ENCODE results near the gene UBQLNL. TPM values are rescaled to one million over a fixed set of nuclear protein-coding genes. Genes with fewer than 3 reads are reported as not detected.

Gene UBQLNL
- polyA plus RNA-seq, 10 donors: 0.05 to 0.53 (median 0.19) TPM

DNA sequence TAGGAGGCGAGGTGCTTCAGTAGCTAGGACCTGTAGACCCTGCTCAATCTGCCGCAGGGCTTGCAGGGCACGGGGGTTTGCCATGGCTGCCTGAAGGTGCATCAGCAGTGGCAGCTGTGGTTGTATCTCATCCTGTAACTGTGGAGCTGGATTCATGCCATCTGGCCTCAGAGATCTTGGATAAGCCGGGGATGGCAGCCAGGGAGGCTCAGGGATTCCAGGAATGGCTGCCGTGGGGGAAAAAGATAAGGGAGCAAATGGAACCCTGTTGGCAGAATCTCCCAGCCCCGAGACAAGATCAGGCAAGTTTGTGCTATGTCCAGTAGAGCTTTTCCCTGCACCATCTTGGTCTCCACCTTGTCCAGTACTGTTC, 8.6 kb downstream of the UBQLNL start:
- DNase-seq: peak in 2 of 3 donors; percentile 18 to 19

DNA sequence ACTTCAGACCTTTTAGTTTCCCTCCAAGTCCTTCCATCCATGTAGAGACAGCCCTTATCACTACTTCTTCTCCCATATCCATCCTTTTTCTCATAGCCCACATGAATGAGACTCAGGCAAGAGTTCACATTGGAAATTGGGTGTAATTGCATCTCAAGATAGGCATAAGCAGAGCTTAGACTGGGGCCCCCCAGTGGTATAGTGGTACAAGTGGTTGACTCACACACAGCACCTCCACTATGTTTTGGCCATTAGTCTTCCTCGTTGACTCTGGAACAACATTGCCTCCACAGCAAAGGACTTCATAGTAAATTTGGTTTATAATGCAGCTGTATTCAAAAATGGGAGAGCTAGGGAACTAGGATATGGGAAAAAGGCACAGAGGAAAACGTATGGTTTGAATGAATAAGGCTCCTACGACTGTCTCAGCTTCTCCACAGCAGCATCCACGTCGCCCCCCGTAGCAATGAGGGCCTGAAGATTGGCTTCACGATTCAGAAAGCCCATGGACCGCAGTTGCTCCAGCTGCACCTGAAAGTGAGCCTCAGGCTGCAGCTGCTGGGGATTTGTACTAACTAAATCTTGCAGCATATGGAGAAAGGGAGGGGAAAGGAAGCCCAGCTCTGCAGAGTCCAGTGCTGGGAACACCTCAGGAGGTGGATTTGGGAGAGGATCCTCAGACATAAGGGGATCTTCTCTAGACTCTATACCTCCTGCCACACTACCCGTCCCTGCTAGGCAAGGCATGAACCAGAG, 9.1 kb downstream of the UBQLNL start:
- DNase-seq: no peak

DNA sequence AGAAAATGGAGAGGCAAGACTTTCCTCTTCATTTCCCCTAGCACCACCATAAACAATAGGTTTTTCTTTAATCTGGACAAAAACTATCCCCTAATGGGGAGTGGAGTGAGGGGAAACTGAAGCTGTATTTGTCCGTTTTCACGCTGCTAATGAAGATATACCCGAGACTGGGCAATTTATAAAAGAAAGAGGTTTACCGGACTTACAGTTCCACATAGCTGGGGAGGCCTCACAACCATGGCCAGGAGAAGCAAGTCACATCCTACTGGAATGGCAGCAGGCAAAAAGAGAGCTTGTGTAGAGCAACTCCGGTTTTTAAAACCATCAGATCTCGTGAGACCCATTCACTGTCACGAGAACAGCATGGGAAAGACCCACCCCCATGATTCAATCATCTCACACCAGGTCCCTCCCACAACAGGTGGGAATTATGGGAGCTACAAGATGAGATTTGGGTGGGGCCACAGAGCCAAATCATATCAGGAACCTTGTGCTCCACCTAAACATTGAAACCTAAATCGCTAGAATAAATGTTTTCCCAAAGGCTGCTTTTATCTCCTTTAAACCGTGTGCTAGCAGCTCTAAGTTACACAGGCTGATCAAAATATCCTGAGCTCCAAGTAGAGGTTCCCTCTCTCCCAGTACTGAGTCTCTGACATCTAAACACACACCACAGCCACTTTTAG, 11.0 kb downstream of the UBQLNL start:
- DNase-seq: no peak

DNA sequence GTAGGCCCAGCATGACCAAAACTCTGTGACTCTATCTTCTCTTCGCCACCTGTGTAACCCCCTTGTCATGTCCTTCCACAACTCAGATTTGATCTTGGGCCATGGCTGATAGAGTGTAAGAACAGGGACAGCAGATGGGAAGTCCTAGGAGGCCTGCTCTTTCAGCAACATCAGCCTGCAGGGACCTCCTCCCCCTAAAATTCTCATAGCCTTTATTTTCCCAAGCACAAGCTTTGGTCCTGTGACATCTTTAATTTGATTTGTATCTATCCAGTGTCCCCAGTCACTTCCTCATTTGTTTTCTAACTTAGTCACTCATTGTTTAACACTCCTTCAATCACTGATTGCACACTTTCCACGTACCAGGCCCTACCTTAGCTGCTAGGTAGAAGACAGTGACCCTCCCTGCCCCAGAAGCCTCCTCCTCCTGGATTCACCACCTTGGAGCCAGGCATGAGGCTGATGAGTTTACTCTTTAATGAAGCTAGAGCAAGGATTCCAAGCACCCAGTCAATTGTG, 12.0 kb downstream of the UBQLNL start:
- DNase-seq: no peak

DNA sequence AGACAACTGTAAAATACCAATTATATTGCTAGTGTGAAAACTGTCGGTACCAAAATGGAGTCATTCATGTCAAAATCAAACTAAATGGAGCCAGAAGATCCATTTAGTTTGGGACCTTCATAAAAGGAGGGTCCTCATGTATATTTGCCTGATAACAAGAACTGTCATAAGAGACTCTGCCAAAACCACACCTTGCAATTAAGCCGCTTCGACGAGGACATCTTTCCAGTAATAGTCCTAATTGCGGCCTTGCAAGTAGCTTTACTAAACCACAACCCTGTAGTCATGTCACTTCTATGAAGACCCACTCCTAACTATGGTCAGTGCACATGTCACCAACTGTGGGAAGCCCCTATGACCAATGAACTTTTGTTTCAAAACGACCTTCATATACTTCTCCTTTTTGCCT, 16.1 kb downstream of the UBQLNL start:
- no peak for DNase-seq

DNA sequence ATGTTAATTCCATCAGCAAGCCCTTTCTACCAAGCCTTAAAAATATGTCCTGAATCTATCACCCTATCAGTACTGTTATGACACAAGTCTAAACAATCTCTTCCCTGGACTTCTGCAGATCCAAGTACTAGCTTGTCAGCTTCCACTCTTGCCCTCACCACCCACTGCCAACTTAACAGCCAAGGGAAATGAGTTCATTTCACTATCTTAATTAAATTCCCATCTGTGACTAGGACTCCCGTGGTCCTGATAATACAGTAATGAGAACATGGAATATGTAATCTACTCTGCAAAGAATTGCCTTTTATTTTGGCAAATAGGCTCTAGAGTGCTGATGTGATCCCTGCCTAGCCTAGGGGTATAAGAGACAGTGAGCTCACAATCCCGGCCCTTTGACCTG, 16.8 kb downstream of the UBQLNL start:
- no peak for DNase-seq

DNA sequence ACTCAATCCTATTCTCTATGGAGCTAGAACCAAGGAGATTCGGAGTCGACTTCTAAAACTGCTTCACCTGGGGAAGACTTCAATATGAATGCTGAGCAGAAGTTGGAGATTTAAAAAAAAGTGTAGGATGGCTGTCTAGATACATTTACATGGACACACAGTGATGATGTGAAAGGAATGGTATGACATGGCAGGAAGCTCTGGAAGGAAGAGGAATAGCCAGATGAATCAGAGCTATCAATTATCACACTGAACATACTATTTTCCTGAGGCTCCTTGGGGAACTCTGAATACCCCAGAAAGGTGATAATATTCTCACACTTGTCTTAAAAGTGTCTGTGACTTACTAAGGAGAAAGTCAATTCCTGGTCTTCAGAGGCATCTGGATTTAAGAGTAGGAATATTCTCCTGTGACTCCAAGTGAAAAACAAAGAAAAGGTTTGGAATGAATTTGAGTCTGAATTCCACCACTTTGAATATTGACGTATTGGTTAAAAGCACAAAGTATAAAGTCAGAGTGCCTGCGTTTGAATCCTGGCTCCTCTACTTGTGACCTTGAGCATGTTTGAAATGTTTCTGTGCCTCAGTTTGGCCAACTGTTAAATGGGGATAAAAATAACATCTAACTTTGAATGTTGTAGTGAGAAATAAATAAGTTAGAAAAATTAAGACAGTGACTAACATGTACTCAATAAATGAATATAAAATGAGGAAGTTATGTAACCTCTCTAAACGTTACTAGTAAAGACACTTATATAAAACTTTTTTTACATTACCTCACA, 26.7 kb downstream of the UBQLNL start:
- peak in 1 of 3 donors; percentile 7 for DNase-seq

DNA sequence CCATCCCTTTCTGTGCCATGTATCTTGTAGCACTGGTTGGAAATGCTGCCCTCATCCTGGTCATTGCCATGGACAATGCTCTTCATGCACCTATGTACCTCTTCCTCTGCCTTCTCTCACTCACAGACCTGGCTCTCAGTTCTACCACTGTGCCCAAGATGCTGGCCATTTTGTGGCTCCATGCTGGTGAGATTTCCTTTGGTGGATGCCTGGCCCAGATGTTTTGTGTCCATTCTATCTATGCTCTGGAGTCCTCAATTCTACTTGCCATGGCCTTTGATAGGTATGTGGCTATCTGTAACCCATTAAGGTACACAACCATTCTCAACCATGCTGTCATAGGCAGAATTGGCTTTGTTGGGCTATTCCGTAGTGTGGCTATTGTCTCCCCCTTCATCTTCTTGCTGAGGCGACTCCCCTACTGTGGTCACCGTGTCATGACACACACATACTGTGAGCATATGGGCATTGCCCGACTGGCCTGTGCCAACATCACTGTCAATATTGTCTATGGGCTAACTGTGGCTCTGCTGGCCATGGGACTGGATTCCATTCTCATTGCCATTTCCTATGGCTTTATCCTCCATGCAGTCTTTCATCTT, 27.6 kb downstream of the UBQLNL start:
- no peak for DNase-seq

DNA sequence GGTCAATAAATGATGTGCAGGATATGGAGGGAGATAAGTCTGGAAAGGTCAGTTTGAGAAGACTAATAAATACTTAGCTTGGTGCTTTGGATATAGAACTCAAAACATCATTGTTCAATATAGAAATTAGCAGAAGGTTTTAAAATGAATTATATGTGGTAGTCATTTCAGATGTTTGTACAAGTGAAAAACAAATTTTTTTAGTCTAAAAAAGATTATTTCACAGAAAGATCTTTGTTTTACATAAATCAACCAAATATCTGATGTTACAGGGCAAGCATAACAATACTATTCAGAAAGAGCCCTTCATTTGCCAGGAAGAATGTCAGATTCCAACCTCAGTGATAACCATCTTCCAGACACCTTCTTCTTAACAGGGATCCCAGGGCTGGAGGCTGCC, 28.1 kb downstream of the UBQLNL start, which contains the start of gene OR52D1:
TSS of gene OR52D1 (plus strand) at position 301 of the 400 bp plus-strand sequence. CDS start at position 323, 22 bp downstream.
- no peak for DNase-seq

DNA sequence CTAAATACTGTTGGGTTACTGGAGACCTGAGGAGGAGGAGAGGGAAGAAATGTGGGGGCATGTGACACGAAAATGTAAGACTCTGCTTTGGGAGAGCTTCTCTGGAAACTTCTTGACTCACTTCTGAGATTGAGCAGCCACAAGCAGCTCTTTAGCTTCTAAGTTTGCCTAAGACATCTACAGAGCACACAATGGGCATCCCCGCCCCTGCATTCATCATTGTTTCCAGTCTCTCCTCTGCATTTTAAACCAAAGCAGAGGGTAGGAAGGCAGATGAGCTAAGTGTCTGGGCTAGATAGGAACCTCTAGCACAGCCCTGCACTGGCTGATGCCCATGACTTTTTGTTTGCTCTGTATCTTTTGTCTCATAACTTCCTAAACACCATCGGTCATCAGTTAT, 30.1 kb downstream of the UBQLNL start:
- no peak for DNase-seq

DNA sequence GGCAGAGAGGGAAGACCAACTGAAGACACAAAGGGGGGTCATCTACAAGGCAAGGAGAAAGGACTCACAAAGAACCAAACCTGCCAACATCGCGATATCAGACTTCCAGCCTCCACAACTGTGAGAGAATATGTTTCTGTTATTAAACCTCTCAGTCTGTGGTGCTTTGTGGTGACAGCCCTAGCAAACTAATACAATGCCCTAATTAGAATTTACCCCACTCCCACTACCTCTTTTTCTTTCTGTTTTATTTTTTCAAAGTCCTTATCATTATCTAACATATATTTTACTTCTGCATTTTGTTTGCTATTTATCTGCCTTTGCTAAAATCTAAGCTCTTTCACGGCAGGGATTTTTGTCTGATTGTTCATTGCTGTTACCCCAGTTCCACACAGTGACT, 30.5 kb downstream of the UBQLNL start:
- DNase-seq: no peak

DNA sequence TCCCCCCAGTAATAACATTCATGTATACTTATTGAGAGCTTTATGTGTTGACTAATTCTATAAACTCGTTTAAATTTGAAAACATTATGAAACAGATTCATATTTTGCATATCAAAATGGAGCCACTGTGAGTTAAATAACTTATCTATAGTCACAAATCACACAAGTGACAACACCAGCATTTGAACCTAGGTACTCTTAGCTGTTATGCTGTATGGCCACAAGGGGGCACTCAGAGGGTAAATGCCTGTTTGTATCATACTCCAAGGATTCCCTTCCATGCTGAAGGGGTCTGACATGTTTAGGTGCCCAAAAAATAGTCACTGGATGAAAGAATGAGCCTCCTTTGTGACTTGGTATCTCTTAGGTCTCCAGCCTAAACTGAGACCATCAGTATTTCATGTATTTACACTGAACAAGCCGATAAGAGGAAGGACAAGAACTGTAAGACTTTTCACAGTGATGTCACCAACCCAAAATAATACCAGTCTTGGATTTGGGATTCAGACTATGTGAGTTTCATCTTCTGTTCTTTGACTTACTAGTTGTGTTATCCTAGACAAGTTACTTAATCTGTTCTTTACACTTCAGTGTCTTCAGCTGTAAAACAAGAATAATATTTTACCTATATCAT, 40.2 kb downstream of the UBQLNL start:
- DNase-seq: peak; percentile 18 to 34 (median 20)

DNA sequence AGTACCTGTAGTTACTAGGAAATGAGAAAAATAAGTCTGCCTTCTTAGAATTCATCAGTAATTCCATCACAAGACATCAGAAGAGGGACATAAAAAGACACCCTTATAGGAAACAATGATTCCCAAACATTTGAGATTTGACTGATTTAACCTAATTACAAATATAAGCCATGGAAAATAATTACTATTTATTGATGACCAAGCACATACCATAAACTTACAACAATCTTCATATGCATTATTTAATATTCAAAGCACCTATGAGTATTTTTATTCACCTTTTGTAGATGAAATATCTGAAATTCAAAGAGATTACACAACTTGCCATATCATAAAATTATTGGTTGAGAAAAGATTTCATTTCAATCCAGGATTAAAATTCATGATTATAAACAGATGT, 42.6 kb downstream of the UBQLNL start:
- DNase-seq: no peak

DNA sequence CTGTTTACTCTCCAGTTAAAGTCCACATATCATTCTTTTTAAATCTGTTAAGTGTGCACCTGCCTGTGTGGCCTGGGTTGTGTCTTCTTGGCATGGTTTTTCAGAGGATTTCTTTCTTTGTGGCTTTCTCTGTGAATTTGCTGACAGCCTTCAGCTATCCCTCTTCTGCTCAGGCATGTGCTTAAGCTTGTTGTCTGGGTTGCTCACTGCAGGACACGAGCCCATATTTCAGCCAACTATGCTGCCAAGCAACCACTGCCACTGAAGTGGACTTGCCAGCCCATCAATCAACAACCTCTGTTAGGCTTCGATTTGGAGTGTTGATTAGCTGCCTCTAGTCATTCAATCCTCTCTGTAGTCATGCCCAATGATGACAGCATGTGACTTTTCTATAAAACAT, 49.0 kb downstream of the UBQLNL start:
- DNase-seq: no peak

Other genes starting within 250 kb of the UBQLNL start
- gene HBE1, start 246.8 kb downstream of the UBQLNL start, polyA plus RNA-seq (ENCODE audit: insufficient read length in 10 of 10): 100 to 1,000 TPM in 1 of 10 donors, 10 to 100 TPM in 6, 1 to 10 TPM in 3; 6.6 to 110 (median 23.6) TPM
- not detected for gene OR51B4, start 214.8 kb downstream of the UBQLNL start, polyA plus RNA-seq (ENCODE audit: insufficient read length in 10 of 10)
- not detected for gene OR51B2, start 192.4 kb downstream of the UBQLNL start, polyA plus RNA-seq (ENCODE audit: insufficient read length in 10 of 10)
- gene OR51B5, start 173.2 kb downstream of the UBQLNL start, polyA plus RNA-seq (ENCODE audit: insufficient read length in 10 of 10): under 1 TPM in 1 of 10 donors, not detected in 9; 0.15 TPM
- not detected for gene OR51B6, start 165.2 kb downstream of the UBQLNL start, polyA plus RNA-seq (ENCODE audit: insufficient read length in 10 of 10)
- not detected for gene OR51M1, start 132.9 kb downstream of the UBQLNL start, polyA plus RNA-seq (ENCODE audit: insufficient read length in 10 of 10)
- not detected for gene OR51Q1, start 94.6 kb downstream of the UBQLNL start, polyA plus RNA-seq (ENCODE audit: insufficient read length in 10 of 10)
- not detected for gene OR51I1, start 75.2 kb downstream of the UBQLNL start, polyA plus RNA-seq (ENCODE audit: insufficient read length in 10 of 10)
- gene OR51I2, start 67.4 kb downstream of the UBQLNL start, polyA plus RNA-seq (ENCODE audit: insufficient read length in 10 of 10): not detected
- not detected for gene OR52D1, start 28.0 kb downstream of the UBQLNL start, polyA plus RNA-seq (ENCODE audit: insufficient read length in 10 of 10)
- not detected for gene UBQLN3, start 6.7 kb downstream of the UBQLNL start, polyA plus RNA-seq (ENCODE audit: insufficient read length in 10 of 10)
- not detected for gene OR52H1, start 31.8 kb upstream of the UBQLNL start, polyA plus RNA-seq (ENCODE audit: insufficient read length in 10 of 10)
- not detected for gene OR52B6, start 64.2 kb upstream of the UBQLNL start, polyA plus RNA-seq (ENCODE audit: insufficient read length in 10 of 10)
- gene TRIM6, start 79.9 kb upstream of the UBQLNL start, polyA plus RNA-seq (ENCODE audit: insufficient read length in 10 of 10): 1 to 10 TPM; 1.0 to 2.3 (median 1.6) TPM
- gene TRIM34, start 108.3 kb upstream of the UBQLNL start, polyA plus RNA-seq (ENCODE audit: insufficient read length in 10 of 10): 1 to 10 TPM; 3.9 to 6.8 (median 4.7) TPM
- 10 to 100 TPM in 9 of 10 donors, 1 to 10 TPM in 1; 9.9 to 17.8 (median 13.6) TPM for gene TRIM5, start 168.4 kb upstream of the UBQLNL start, polyA plus RNA-seq (ENCODE audit: insufficient read length in 10 of 10)
- 10 to 100 TPM in 6 of 10 donors, 1 to 10 TPM in 4; 4.5 to 16.0 (median 10.6) TPM for gene TRIM22, start 173.1 kb upstream of the UBQLNL start, polyA plus RNA-seq (ENCODE audit: insufficient read length in 10 of 10)
- not detected for gene OR56B1, start 219.7 kb upstream of the UBQLNL start, polyA plus RNA-seq (ENCODE audit: insufficient read length in 10 of 10)
- under 1 TPM in 1 of 10 donors, not detected in 9; 0.18 TPM for gene OR52N4, start 237.5 kb upstream of the UBQLNL start, polyA plus RNA-seq (ENCODE audit: insufficient read length in 10 of 10)

Measured in muscle of back (tissue), 11 donors.